Measurements from ENCODE around the gene APP.

Gene APP

DNA sequence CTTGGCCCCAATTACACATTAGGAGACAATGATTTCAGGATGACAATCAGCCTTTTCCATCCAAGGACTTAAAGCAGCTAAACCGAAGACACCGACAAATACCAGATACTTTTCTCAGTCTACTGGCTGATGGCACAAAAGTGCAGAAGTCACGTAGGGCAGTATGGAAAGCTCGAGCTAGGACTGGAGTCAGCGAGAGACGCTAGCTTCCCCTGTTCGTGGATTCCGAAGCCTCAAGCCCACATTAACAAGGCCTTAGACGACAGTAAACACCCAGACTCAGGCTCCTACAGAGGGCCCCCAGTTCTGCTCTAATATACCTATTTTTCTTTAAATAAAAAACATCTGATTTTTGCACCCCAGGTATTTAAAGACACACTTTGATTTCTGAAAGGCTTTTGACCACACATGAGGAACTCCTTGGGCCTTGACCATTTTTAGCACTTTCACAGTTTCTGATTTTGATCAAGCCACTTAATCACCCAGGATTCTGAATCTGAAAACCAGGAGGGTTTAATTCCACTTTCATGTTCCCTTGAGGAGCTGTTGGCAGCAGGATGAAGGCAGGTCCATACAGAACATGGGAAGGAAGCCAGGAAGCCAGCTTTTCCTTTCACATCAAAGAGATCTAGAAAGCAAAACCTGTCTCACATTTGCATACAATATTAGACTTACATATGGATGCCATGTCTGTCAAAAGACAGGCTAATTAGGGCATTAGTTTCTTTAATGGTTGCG, 231.7 kb downstream of the APP start:
- Histone ChIP-seq H3K9me3 (ENCODE audit: insufficient read depth, low read length, severe bottlenecking) (no peaks in the 10 kb centered on the region), H3K36me3 (ENCODE audit: insufficient read depth, low read length) (no peaks in the 10 kb centered on the region), H3K4me3 (ENCODE audit: low read depth in 1 of 2, low read length in 2 of 2) (no peak overlapping the region), H3K27me3 (ENCODE audit: insufficient read depth, low read length, poor library complexity) (no peaks in the 10 kb centered on the region), H3K79me2 (ENCODE audit: insufficient read depth, low read length) (no peaks in the 10 kb centered on the region), H3K4me2 (ENCODE audit: insufficient read depth, low read length) (no peak overlapping the region), H4K20me1 (ENCODE audit: insufficient read depth, low read length) (no peaks in the 10 kb centered on the region), H3K9ac (ENCODE audit: low read depth, low read length) (no peak overlapping the region), H3K4me1 (ENCODE audit: insufficient read depth, low read length) (peaks cover 8% of the 10 kb centered on the region), H2AFZ (ENCODE audit: low read depth, low read length) (no peak overlapping the region), H3K27ac (ENCODE audit: low read length) (no peak overlapping the region)
- no peak for TF ChIP-seq EZH2 (IDR thresholded peaks at IDR 0.05; ENCODE audit: borderline replicate concordance, low read depth, low read length, severe bottlenecking)
- TF ChIP-seq, protein P1, sequence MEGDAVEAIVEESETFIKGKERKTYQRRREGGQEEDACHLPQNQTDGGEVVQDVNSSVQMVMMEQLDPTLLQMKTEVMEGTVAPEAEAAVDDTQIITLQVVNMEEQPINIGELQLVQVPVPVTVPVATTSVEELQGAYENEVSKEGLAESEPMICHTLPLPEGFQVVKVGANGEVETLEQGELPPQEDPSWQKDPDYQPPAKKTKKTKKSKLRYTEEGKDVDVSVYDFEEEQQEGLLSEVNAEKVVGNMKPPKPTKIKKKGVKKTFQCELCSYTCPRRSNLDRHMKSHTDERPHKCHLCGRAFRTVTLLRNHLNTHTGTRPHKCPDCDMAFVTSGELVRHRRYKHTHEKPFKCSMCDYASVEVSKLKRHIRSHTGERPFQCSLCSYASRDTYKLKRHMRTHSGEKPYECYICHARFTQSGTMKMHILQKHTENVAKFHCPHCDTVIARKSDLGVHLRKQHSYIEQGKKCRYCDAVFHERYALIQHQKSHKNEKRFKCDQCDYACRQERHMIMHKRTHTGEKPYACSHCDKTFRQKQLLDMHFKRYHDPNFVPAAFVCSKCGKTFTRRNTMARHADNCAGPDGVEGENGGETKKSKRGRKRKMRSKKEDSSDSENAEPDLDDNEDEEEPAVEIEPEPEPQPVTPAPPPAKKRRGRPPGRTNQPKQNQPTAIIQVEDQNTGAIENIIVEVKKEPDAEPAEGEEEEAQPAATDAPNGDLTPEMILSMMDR (IDR thresholded peaks at IDR 0.05; ENCODE audit: borderline replicate concordance, extremely low read depth, low read length, poor library complexity, severe bottlenecking) = no peak
- ATAC-seq (ENCODE audit: insufficient read depth, low read depth) (no peak), DNase-seq (no peak)

DNA sequence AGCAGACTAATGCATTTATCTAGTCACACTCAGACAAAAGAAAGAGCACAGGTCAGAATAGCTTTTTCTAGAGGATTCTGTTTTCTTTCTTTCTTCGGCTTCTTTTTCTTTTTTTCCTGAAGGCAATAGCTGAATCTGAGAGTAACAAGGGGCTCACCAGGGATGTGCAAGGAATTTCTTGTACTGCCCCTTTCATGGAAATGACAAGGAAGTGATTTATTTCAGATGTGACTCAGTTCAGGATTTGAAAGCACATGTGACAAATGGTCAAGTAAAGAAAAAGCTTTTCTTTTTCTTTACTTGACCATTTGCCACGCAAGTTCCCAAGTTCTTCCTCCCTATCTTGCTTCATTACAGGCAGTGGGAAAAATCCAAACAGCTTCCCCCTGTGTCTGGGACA, 233.8 kb downstream of the APP start:
- no peak overlapping the region for H3K4me3 ChIP-seq (ENCODE audit: low read depth in 1 of 2, low read length in 2 of 2)
- H3K36me3 ChIP-seq (ENCODE audit: insufficient read depth, low read length) = no peaks in the 10 kb centered on the region
- no peak overlapping the region for H3K4me2 ChIP-seq (ENCODE audit: insufficient read depth, low read length)
- H3K9ac ChIP-seq (ENCODE audit: low read depth, low read length) = no peak overlapping the region
- H3K9me3 ChIP-seq (ENCODE audit: insufficient read depth, low read length, severe bottlenecking) = no peaks in the 10 kb centered on the region
- no peak overlapping the region for H2AFZ ChIP-seq (ENCODE audit: low read depth, low read length)
- no peak overlapping the region for H3K27ac ChIP-seq (ENCODE audit: low read length)
- ATAC-seq (ENCODE audit: insufficient read depth, low read depth) (no peak), DNase-seq (no peak)
- no peaks in the 10 kb centered on the region for H4K20me1 ChIP-seq (ENCODE audit: insufficient read depth, low read length)
- no peak for TF ChIP-seq EZH2 (IDR thresholded peaks at IDR 0.05; ENCODE audit: borderline replicate concordance, low read depth, low read length, severe bottlenecking)
- TF ChIP-seq, protein P1 (IDR thresholded peaks at IDR 0.05; ENCODE audit: borderline replicate concordance, extremely low read depth, low read length, poor library complexity, severe bottlenecking) = no peak
- H3K79me2 ChIP-seq (ENCODE audit: insufficient read depth, low read length) = no peaks in the 10 kb centered on the region
- no peaks in the 10 kb centered on the region for H3K27me3 ChIP-seq (ENCODE audit: insufficient read depth, low read length, poor library complexity)
- H3K4me1 ChIP-seq (ENCODE audit: insufficient read depth, low read length) = peaks cover 8% of the 10 kb centered on the region

DNA sequence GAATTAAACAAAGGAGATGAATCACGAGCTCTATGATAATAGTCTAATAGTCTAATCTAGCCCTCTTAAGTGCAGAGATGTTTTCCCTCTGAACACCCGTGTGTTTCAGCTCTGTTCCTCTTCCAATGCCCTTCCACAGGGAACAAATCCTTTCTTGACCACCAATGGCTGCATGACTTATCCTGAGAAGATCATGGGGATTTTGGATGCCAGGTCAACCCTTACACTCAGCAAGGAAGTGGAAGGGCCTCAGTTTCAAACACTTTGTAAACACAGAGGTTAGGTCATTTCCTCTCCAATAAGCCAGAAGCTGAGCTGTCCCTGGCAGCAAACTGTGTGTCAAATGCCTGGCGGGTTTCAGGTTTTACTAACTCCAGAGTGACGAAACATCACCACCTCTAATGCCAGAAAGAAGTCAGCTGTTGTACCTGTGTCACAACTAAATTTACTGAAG, 235.8 kb downstream of the APP start:
- no peaks in the 10 kb centered on the region for H4K20me1 ChIP-seq (ENCODE audit: insufficient read depth, low read length)
- no peak for TF ChIP-seq EZH2 (IDR thresholded peaks at IDR 0.05; ENCODE audit: borderline replicate concordance, low read depth, low read length, severe bottlenecking)
- TF ChIP-seq, protein P1 (IDR thresholded peaks at IDR 0.05; ENCODE audit: borderline replicate concordance, extremely low read depth, low read length, poor library complexity, severe bottlenecking) = no peak
- H3K9me3 ChIP-seq (ENCODE audit: insufficient read depth, low read length, severe bottlenecking) = no peaks in the 10 kb centered on the region
- ATAC-seq (ENCODE audit: insufficient read depth, low read depth) = no peak
- H3K36me3 ChIP-seq (ENCODE audit: insufficient read depth, low read length) = no peaks in the 10 kb centered on the region
- no peak overlapping the region for H3K4me3 ChIP-seq (ENCODE audit: low read depth in 1 of 2, low read length in 2 of 2)
- H2AFZ ChIP-seq (ENCODE audit: low read depth, low read length) = peak overlapping the region; percentile 39; the same call in 1 of the 2 replicates
- no peak overlapping the region for H3K27ac ChIP-seq (ENCODE audit: low read length)
- H3K4me2 ChIP-seq (ENCODE audit: insufficient read depth, low read length) = no peak overlapping the region
- DNase-seq = no peak
- H3K4me1 ChIP-seq (ENCODE audit: insufficient read depth, low read length) = peaks cover 8% of the 10 kb centered on the region
- no peaks in the 10 kb centered on the region for H3K27me3 ChIP-seq (ENCODE audit: insufficient read depth, low read length, poor library complexity)
- no peaks in the 10 kb centered on the region for H3K79me2 ChIP-seq (ENCODE audit: insufficient read depth, low read length)
- no peak overlapping the region for H3K9ac ChIP-seq (ENCODE audit: low read depth, low read length)
